HG02884 (cell line): ENCODE data around the gene PRSS37.
A peak's percentile ranks its signal among the peaks of the same experiment; 100 is the strongest.
"Not testable (repeated sequence)": the region's sequence is repeated elsewhere in the genome, so short reads cannot be mapped to it uniquely, and the experiment has no call there.

Experiments
- ATAC-seq: cut with Tn5 transposase; IDR thresholded peaks from one replicate; pipeline ENCODE4 v1.9.1; 2021; ENCODE audit warnings: mild to moderate bottlenecking, moderate library complexity; ENCODE audit not compliant: unreplicated experiment

The PRSS37 gene

DNA sequence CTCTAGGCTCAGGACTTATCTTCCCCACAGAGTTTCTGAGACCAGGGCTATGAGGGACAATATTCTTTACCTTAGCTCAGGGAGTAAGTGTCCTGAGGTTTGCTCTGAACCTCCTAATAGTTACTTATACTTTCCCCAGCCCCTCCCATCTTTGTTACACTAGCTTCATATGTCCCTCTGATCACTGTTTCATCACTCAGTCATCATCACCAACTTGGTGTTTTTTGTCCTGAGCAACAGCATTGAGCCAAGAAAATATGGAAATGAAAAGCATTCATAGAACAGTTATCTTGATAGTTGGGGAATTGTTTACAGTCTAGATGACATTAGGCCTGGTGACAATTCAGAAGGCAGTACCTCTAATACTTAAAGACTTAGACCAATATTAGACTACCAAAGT is at the start of gene PRSS37:
PRSS37 (minus strand) TSS at position 101 of the 400 bp plus-strand sequence. CDS start 436 bp downstream, outside the sequence.
- no peak for ATAC-seq

DNA sequence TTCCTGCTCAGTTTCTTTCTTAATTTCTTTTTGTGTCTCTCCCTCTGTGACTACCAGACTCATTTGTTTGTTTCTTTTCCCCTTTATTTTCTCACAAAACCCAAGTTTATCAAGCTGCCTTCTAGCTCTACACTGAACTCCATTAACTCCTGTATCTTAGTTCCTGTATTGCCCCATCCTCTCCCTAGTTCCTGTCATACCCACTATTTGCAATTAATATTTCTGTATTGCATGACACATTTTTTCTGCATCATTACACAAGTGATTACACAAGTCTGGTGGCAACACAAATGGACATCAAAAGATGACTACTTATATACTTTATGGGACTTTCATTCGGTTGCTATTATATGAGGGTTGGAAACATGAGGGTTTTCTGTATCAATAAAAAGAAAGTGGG is 48.0 kb upstream of the PRSS37 start:
- no peak for ATAC-seq

- peak; percentile 86 for ATAC-seq
These were observed 43.4 kb upstream of the PRSS37 start for GRCh38 chr7:141884539-141885225.

- ATAC-seq = no peak
These were observed 39.7 kb upstream of the PRSS37 start for GRCh38 chr7:141880960-141881359.

DNA sequence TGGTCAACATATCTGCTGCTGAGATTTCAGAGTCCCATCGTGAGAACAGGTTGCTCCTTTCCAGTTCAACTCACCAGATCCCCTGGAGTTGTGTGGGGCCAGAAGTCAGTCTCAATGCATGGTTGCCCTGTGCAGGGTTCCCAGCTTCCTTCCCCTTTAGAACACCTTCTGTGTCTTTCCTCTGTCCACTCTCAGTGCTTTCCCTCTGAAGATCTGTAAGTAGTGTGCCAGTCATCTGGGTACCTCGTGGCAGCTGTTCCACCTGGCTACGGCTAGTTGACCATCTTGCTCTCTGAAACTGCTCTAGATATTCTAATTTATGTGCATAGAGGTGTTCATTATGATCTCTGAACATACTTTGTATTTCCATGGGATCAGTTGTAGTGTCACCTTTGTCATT is 36.1 kb upstream of the PRSS37 start:
- ATAC-seq = no peak

DNA sequence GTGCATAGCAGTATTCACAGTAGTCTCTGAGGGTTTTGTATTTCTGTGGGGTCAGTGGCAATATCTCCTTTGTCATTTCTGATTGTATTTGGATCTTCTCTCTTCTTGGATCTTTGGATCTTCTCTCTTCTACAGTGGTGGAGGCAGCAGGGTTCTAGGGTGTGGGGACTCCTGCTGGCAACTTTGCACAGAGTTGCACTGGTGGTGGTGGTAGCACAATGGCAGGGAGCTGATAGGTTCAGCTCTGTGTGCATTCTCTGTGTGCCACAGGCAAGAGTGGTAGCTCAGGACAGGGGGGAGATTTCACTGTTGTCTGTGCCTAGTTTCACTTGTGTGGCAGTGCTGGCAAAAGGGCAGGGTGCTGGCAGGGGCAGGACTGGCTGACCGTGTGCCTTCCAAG is 35.1 kb upstream of the PRSS37 start:
- ATAC-seq = no peak

DNA sequence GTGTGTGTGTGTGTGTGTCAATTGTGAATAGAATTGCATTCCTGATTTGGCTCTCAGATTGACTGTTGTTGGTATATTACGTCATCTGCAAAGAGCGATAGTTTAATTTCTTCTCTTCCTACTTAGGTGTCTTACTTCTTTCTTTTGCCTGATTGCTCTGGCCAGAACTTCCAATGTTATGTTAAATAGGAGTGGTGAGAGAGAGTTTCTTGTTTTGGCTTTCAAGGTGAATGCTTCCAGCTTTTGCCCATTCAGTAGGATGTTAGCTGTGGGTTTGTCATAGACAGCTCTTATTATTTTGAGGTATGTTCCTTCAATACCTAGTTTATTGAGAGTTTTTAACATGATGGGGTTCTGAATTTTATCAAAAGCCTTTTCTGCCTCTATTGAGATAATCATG is 34.2 kb upstream of the PRSS37 start:
- no peak for ATAC-seq

DNA sequence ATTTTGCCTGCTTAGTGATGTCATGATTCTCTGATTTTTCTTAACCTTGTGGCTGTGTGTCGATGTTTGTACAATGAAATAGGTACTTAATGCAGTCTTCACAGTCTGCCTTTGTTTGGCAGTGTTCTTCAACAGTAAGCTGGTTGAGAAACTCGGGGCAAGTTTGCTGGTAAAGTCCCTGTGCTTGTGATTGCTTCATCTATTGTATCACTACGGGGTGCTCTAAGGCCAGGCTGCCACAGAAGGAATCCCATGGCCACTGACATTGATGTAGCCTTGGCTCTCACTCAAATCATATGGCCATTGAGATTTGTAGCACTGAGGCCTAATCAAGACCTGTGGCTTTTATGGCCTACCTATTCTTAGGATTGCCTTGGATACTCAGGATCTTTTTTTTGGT is 33.5 kb upstream of the PRSS37 start:
- ATAC-seq = no peak

- ATAC-seq = peak; percentile 49
These were observed 31.6 kb upstream of the PRSS37 start for GRCh38 chr7:141872931-141873330.

GRCh38 chr7:141866974-141867373 is 25.7 kb upstream of the PRSS37 start:
- no peak for ATAC-seq

DNA sequence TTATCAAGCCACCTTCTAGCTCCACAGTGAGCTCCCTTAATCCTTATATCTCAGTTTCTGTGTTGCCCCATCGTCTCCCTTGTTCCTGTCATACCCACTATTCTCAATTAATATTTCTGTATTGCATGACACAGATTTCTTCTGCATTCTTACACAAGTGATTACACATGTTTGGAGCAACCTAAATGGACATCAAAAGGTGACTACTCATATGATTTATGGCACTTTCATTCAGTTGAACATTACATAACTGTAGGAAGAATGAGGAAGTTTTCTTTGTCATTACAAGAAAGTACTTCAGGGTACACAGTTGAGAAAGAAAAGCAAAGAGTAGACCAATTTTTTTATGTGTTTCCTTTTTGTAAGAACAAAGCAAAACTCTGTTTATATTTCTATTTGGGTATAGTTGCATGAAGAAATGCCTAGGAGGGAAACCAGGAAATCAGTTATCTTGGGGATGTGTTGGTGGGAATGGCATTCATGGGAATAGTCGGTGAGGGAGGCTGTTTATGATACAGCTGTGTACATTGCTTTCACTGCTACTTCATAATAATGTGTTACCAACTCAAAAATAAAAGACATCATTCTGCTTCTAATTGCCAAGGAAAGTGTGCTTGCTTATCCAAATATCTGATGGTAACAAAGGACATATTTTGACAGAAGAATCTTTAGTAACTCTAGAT is 23.6 kb upstream of the PRSS37 start:
- ATAC-seq = no peak

- ATAC-seq = no peak
These were observed 18.9 kb upstream of the PRSS37 start for GRCh38 chr7:141860207-141860606.

GRCh38 chr7:141847996-141848395 is 6.7 kb upstream of the PRSS37 start:
- no peak for ATAC-seq

GRCh38 chr7:141844256-141844655 is 3.0 kb upstream of the PRSS37 start:
- no peak for ATAC-seq

- no peak for ATAC-seq
These were observed 1.6 kb upstream of the PRSS37 start for GRCh38 chr7:141842904-141843303.

DNA sequence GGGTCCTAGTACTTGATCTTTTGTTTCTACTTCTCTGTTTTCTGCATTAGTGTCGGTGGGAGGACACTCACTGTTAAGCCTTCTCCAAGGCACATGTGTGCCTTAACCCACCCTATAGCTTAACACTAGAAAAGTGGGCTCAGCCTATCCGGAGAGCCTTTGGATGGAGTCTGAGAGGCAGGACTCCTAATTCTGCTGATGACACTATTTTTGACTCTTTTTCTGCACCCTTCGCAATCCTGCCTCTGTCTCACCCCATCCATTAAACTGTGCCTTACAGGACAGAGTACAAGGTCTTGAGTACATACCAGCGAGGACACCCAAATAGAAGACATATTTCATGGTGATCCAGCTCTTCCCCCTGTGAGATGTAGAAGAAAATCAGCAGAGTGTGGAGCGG is 577 bp downstream of the PRSS37 start:
- ATAC-seq = no peak

DNA sequence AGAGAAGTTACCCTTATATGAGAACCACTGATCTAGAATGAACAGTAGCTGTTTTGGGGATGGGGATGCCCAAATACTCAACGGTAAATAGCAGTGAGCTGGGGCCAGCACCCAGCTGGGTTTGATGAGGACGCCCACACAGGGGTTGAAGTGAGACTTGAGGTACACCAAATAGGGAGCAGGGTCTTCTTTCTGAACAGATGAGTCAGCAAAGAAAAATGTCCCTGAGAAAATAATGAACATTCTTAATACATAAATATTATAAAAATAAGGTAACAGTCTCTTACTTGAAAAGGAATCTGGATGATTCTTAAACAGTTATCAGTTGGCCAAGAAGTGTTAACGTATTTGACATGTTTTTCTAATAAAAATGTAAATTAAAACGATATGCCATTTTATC is 2.0 kb downstream of the PRSS37 start:
- no peak for ATAC-seq

DNA sequence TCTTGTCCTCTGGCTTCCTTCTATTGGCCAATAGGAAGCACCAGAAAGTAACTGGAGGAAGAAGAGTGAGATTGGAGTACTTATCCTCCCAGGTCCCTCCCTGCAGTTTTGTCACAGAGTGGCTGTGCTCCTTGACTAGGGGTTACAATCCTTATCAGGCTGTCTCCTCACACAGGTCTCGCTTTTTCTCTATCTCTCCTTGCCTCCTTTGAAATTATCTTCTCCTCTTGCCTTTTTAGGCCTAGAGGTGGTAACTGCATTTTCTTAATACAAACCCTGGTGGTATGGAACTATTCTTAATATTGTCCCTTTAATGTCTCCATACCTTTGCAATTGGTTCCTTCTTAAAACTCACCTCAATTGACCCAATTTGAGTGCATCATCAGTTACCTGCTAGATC is 2.7 kb downstream of the PRSS37 start:
- ATAC-seq = no peak

DNA sequence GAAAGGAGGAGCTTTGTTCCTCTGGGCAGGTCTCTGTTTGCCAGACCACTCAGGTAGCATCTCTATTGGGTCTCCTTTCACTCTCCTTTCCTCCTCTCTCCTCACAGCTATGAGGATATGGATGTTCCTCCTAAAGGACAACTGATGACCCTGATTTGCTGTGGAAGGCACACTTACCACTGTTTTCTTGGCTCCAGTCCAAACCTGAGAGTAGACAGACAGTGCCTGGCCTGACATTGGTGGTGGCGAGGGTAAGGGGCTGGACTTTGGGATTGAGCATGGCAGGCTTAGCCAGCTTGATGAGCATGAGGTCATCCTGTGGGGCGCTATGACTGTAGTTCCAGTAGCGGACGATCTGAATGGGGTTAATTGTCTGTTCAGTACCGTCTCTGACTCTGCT is 3.6 kb downstream of the PRSS37 start:
- ATAC-seq = no peak

- not testable (repeated sequence) for ATAC-seq
These were observed 18.9 kb downstream of the PRSS37 start for GRCh38 chr7:141822432-141822831.

DNA sequence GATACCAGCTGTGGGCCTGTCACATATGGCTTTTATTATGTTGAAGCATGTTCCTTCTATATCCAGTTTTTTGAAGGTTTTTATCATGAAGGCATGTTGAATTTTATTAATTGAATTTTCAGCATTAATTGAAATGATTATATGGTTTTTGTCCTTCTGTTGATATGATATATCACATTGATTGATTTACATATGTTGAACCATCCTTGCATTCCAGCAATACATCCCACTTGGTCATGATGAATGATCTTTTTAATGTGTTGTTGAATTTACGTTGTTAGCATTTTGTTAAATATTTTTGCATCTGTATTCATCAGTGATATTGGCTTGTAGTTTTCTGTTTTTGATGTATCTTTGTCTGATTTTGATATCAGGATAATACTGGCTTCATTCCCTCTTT is 21.2 kb downstream of the PRSS37 start:
- ATAC-seq = no peak

DNA sequence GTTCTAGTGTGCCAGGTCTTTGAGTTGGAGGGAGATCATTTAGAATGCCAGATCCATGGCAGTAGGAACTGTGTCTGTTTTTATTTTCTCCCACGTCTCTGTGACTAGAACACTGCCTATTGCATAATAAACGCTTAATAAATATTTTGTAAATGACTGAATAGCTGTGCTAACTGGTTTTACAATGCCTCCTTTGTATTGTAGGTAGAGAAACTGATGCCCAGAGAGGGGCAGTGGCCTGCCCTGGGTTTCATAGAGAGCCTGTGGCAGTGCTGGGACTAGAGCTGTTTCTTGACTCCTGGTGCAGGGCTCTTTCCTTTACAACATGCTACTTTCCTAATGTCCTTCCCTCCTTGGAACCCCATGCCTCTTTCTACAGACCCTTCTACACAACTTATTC is 48.8 kb downstream of the PRSS37 start:
- ATAC-seq = no peak

DNA sequence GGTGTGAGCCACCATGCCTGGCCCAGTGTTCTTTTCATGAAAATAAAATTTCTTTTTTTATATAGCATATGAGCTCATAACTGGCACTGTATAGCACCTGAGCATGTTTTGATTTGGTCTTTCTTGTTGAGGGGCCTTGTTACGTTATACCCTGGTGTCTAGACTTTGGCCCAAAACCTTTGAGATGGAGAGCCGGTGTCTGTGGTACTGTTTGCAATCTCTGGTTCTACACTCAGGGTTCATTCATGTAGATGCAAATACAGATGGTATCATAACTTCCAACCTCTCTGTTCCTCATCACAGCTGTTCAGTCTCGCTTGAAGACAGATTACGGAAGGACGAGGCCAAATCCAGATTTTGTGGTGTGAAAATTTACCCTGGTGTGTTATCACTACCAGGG is 51.4 kb downstream of the PRSS37 start, which contains the start of gene TAS2R5:
TAS2R5 (plus strand) TSS at position 301 of the 400 bp plus-strand sequence. CDS start 145 bp downstream, outside the sequence.
- ATAC-seq = no peak
